Placental epithelial cell (primary cell): ENCODE measurements around the gene FMNL1. TPM values are rescaled to one million over a fixed set of nuclear protein-coding genes. Genes with fewer than 3 reads are reported as not detected.

Source experiments
- total RNA-seq: library from RNA; depleted of rRNA; stranded (reverse); fragments of >200 nt; gene quantifications from 2 replicates; pipeline ENCODE4 v1.2.3, GENCODE V29; 2012

Gene FMNL1
- total RNA-seq, result 1.7 and 3.1 TPM in 2 replicates

GRCh38 chr17:45221081-45222013 is at the start of gene FMNL1:
Gene FMNL1, plus strand, starts transcription at chr17:45221885. Its CDS starts 240 bp downstream, at chr17:45222125.

GRCh38 chr17:45261577-45262515 is 40.2 kb downstream of the FMNL1 start, which contains the start of gene SPATA32:
Gene SPATA32, minus strand, starts transcription at chr17:45262094. Its CDS starts 78 bp downstream, at chr17:45262016.

Other genes starting within 250 kb of the FMNL1 start
- 89.6 and 123 TPM in 2 replicates for gene DCAKD, start 170.3 kb upstream of the FMNL1 start, total RNA-seq
- 61.6 and 71.8 TPM in 2 replicates for gene NMT1, start 160.6 kb upstream of the FMNL1 start, total RNA-seq
- gene PLCD3, start 89.4 kb upstream of the FMNL1 start, total RNA-seq, result 143 and 169 TPM in 2 replicates
- gene ACBD4, start 86.2 kb upstream of the FMNL1 start, total RNA-seq, result 2.5 and 4.3 TPM in 2 replicates
- 11.4 and 18.5 TPM in 2 replicates for gene HEXIM1, start 73.4 kb upstream of the FMNL1 start, total RNA-seq
- 5.9 and 11.0 TPM in 2 replicates for gene HEXIM2, start 60.0 kb upstream of the FMNL1 start, total RNA-seq
- gene SPATA32, start 40.2 kb downstream of the FMNL1 start, total RNA-seq, result 0.33 and 0.39 TPM in 2 replicates
- gene MAP3K14, start 95.1 kb downstream of the FMNL1 start, total RNA-seq, result 6.1 and 6.7 TPM in 2 replicates
- gene ARHGAP27, start 211.0 kb downstream of the FMNL1 start, total RNA-seq, result 18.8 and 27.0 TPM in 2 replicates